Neural cell (in vitro differentiated cells): ENCODE data around the gene SOS1.

Experiments
- CTCF ChIP-seq: fragments of 450-650 bp; IDR thresholded peaks from 2 replicates; pipeline ENCODE4 v1.5.1; 2014; ENCODE audit warnings: antibody characterized with exemption, mild to moderate bottlenecking, moderate library complexity; ENCODE audit not compliant: poor library complexity, severe bottlenecking
- POLR2AphosphoS5 ChIP-seq: IDR thresholded peaks from 2 replicates; pipeline ENCODE4 v1.6.1; 2012
- REST ChIP-seq: IDR thresholded peaks from 2 replicates; pipeline ENCODE4 v1.6.1; 2012; ENCODE audit warnings: borderline replicate concordance

- no peak for TF ChIP-seq CTCF
- no peak for TF ChIP-seq POLR2AphosphoS5
- TF ChIP-seq REST, result no peak
Observed at GRCh38 chr2:39015424-39015823, 105.4 kb downstream of the SOS1 start.
